Upper lobe of left lung (tissue), 6 donors: ENCODE measurements around the gene COL12A1. TPM values are rescaled to one million over a fixed set of nuclear protein-coding genes. Genes with fewer than 3 reads are reported as not detected.
A peak's percentile ranks its signal among the peaks of the same experiment; 100 is the strongest.

ENCODE experiments used
- ATAC-seq, 2 donors: fragments of 200-7000 bp; cut with Tn5 transposase; one replicate each; pipeline ENCODE4 v1.9.1; 2022; ENCODE audit warnings: mild to moderate bottlenecking in 2 of 2, moderate library complexity in 2 of 2; ENCODE audit not compliant: low FRiP score in 2 of 2
- DNase-seq, 2 donors: peaks; one replicate each; pipeline ENCODE4 v3.0.0-alpha.2; 2019 to 2020
- H3K27ac ChIP-seq, 4 donors: fragments of 200-600 bp; sonication (generic); one replicate each; pipeline ENCODE4 v1.5.1; 2016 to 2019
- H3K27me3 ChIP-seq, 4 donors: fragments of 200-600 bp; sonication (generic); one replicate each; pipeline ENCODE4 v1.5.1; 2017 to 2019
- H3K36me3 ChIP-seq, 4 donors: fragments of 200-600 bp; sonication (generic); one replicate each; pipeline ENCODE4 v1.5.1; 2016 to 2019
- H3K4me1 ChIP-seq, 4 donors: fragments of 200-600 bp; sonication (generic); one replicate each; pipeline ENCODE4 v1.5.1; 2018 to 2019
- H3K4me3 ChIP-seq, 4 donors: fragments of 200-600 bp; sonication (generic); one replicate each; pipeline ENCODE4 v1.5.1; 2017 to 2019; ENCODE audit warnings: mild to moderate bottlenecking in 2 of 4, moderate library complexity in 1 of 4
- H3K9me3 ChIP-seq, 4 donors: fragments of 200-600 bp; sonication (generic); one replicate each; pipeline ENCODE4 v1.5.1; 2018 to 2019
- CTCF ChIP-seq, 6 experiments: fragments of 450-650 bp in 4 of 6; fragments of 200-600 bp in 2 of 6; sonication (generic) in 2 of 6; IDR thresholded peaks; one replicate each; pipeline ENCODE4 v1.5.1; 2016 to 2019; ENCODE audit warnings: antibody characterized with exemption in 6 of 6
- EP300 ChIP-seq, 4 donors: sonication (generic); formaldehyde crosslinking; IDR thresholded peaks; one replicate each; pipeline ENCODE4 v1.5.1; 2017; ENCODE audit warnings: antibody characterized with exemption in 4 of 4, control low read depth in 2 of 4
- POLR2A ChIP-seq, 4 donors: fragments of 450-650 bp; IDR thresholded peaks; one replicate each; pipeline ENCODE4 v1.5.1; 2016 to 2017; ENCODE audit warnings: antibody characterized with exemption in 4 of 4, mild to moderate bottlenecking in 2 of 4
- POLR2AphosphoS5 ChIP-seq, 2 donors: sonication (generic); formaldehyde crosslinking; IDR thresholded peaks; one replicate each; pipeline ENCODE4 v1.5.1; 2017; ENCODE audit warnings: antibody characterized with exemption in 2 of 2
- WGBS, 2 donors: methylation state at CpG; one replicate each; pipeline ENCODE4 v1.1.5; 2017 to 2018; 5-methylcytosine and 5-hydroxymethylcytosine counted together
- total RNA-seq, 6 donors: library from RNA; depleted of rRNA in 4 of 6; stranded (reverse); fragments of >200 nt in 4 of 6; gene quantifications; one replicate each; pipeline versions ENCODE4 v1.1.0 to v1.2.1, GENCODE V29; 2016 to 2021
- donor health status: DM: no; HTN: no; CAD: no; lungs with moderate emphysema.
- donor health status: DM: no; HTN: yes; CAD: no; lungs with severe emphysema.

Gene COL12A1
- total RNA-seq, 6 donors from 2014 or later, result 33.3 to 176 (median 76.9) TPM

- Histone ChIP-seq H3K4me1 (peaks cover 0 to 7% (median 0%) of the 10 kb centered on the region in 4 donors), H3K36me3 (no peaks in the 10 kb centered on the region), H3K27me3 (no peaks in the 10 kb centered on the region), H3K27ac (no peak overlapping the region), H3K4me3 (no peak overlapping the region), H3K9me3 (no peaks in the 10 kb centered on the region)
- TF ChIP-seq EP300 (IDR thresholded peaks at IDR 0.05) (no peak), POLR2A (IDR thresholded peaks at IDR 0.05) (no peak), POLR2AphosphoS5 (IDR thresholded peaks at IDR 0.05) (no peak), CTCF (IDR thresholded peaks at IDR 0.05) (no peak)
- WGBS, 2 donors, result 74% methylated on average over 4 of the region's 4 CpGs
- no peak for ATAC-seq
- no peak for DNase-seq
These were observed 108.9 kb downstream of the COL12A1 start for GRCh38 chr6:75096966-75097365.

GRCh38 chr6:75094614-75095200 is 111.1 kb downstream of the COL12A1 start:
- DNase-seq (no peak), ATAC-seq (peak in 1 of 2 donors; percentile 64)
- TF ChIP-seq POLR2A (IDR thresholded peaks at IDR 0.05) (no peak), POLR2AphosphoS5 (IDR thresholded peaks at IDR 0.05) (no peak), EP300 (IDR thresholded peaks at IDR 0.05) (no peak), CTCF (IDR thresholded peaks at IDR 0.05) (no peak)
- Histone ChIP-seq H3K9me3 (no peaks in the 10 kb centered on the region), H3K36me3 (no peaks in the 10 kb centered on the region), H3K27me3 (no peaks in the 10 kb centered on the region), H3K4me3 (no peak overlapping the region), H3K27ac (no peak overlapping the region), H3K4me1 (peaks cover 0 to 7% (median 0%) of the 10 kb centered on the region in 4 donors)
- WGBS, 2 donors, result 43 to 50% methylated on average over 5 of the region's 5 CpGs

GRCh38 chr6:75091467-75092190 is 114.2 kb downstream of the COL12A1 start:
- 85 to 89% methylated on average over 4 of the region's 4 CpGs for WGBS, 2 donors
- Histone ChIP-seq H3K4me1 (peaks cover 0 to 7% (median 0%) of the 10 kb centered on the region in 4 donors), H3K4me3 (no peak overlapping the region), H3K27ac (no peak overlapping the region), H3K27me3 (no peaks in the 10 kb centered on the region), H3K9me3 (no peaks in the 10 kb centered on the region), H3K36me3 (no peaks in the 10 kb centered on the region)
- no peak for TF ChIP-seq EP300 (IDR thresholded peaks at IDR 0.05)
- no peak for TF ChIP-seq POLR2AphosphoS5 (IDR thresholded peaks at IDR 0.05)
- TF ChIP-seq CTCF (IDR thresholded peaks at IDR 0.05), result no peak
- TF ChIP-seq POLR2A (IDR thresholded peaks at IDR 0.05), result no peak
- DNase-seq (no peak), ATAC-seq (no peak)

- no peak overlapping the region for H3K27ac ChIP-seq
- no peaks in the 10 kb centered on the region for H3K9me3 ChIP-seq
- no peak for DNase-seq
- no peak overlapping the region for H3K4me3 ChIP-seq
- no peaks in the 10 kb centered on the region for H3K27me3 ChIP-seq
- ATAC-seq, result no peak
- H3K4me1 ChIP-seq, result peaks cover 0 to 7% (median 0%) of the 10 kb centered on the region in 4 donors
- no peaks in the 10 kb centered on the region for H3K36me3 ChIP-seq
- WGBS, 2 donors, result 64 to 89% methylated on average over 1 of the region's 1 CpG
- no peak for TF ChIP-seq CTCF (IDR thresholded peaks at IDR 0.05)
- TF ChIP-seq POLR2A (IDR thresholded peaks at IDR 0.05), result no peak
- no peak for TF ChIP-seq EP300 (IDR thresholded peaks at IDR 0.05)
- TF ChIP-seq POLR2AphosphoS5 (IDR thresholded peaks at IDR 0.05), result no peak
These were observed 115.3 kb downstream of the COL12A1 start for GRCh38 chr6:75090576-75090975.
